NCI-H2227 (cell line): ENCODE measurements around the gene APBB2.
A peak's percentile ranks its signal among the peaks of the same experiment; 100 is the strongest.
"Not testable (repeated sequence)": the region's sequence is repeated elsewhere in the genome, so short reads cannot be mapped to it uniquely, and the experiment has no call there.

Experiments
- DNase-seq: peaks from one replicate; lab custom pipeline; 2025; ENCODE audit not compliant: unreplicated experiment; lab: John Stamatoyannopoulos, UW

The APBB2 gene

DNA sequence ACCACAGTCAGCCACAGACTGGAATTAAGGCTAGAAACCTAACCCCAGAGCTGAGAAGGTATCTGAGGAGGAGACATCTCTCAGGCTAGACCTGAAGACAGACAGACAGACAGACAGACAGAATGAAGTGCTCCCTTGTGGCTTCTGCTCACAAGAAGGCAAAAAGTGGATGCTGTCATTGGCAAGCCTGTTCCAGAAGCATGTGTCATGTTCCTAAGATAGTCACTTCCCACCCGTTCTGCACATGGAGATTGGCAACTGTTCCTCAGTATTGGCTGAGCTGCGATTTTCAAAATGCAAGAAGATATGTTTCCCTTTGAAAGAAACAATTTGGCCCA, 298.2 kb downstream of the APBB2 start:
- no peak for DNase-seq

DNA sequence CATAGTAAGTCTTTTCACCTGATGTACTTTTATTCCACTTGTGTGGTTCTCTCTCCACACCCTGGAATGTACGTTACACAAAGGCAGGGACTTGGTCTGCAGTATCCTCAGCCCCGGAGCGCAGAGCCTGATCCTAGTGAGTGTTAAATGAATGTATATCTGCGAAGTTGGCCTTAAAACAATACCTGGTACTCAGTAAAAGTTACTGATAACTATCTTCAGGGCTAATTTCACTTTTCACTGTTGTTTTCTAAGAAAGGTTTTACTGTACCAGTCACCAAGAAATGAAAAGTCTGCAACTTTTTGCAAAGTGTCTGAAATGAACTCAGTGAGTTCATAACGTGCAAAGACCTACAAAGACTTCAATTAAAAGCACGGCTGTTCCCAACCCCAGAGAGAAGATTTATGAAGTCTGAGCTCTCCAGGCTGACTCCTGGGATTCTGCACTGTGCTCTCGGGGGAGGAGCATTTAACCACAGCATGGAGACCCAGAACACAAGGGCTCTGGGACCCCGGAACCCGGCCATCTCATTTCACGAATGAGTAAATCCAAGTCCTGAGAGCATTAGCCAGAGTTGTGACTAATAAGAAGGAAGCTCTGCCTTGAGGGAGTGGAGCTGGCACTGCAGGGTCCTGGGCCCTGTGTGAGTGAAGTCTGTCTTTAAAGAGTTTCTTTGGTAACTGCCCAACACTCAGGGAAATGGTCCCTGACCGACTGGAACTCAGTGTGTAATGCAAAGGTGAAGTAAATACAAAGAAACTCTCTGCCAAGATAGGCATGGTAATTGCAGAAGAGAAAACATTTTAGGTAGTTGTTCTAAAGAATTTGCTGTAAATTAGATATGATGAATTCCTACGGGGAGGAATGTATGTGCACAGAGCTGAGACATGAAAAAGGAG, 298.8 kb downstream of the APBB2 start:
- no peak for DNase-seq

DNA sequence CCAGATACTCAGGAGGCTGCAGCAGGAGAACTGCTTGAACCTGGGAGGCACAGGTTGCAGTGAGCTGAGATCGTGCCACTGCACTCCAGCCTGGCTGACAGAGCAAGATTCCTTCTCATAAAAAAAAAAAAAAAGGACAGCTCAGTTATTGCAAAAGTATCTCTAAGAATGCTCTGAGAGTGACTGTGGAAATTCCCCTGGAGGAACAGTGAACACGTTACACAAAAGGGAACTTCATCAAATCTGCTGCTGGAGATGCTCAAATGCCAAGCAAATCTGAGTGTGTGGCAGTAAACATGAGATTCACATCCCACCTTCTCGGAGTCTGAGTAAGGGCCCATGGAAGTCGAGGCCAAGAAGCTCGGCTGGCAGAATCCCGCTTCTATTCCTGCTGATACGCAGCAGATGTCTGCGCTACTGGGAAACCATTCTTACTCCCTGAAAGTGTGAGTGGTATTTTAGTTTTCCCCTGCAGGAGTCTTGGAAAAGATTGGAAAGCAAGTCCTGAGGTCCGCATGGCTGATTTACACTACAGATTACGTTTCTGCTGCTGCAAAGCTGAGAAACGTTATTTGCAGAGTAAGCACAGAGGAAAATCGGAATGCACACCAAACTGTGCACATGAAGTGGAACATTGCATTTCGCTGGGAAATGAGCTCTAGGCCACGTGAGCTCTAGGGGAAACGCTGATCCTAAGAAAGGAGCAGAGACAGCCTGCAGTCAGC, 301.7 kb downstream of the APBB2 start:
- DNase-seq: no peak

DNA sequence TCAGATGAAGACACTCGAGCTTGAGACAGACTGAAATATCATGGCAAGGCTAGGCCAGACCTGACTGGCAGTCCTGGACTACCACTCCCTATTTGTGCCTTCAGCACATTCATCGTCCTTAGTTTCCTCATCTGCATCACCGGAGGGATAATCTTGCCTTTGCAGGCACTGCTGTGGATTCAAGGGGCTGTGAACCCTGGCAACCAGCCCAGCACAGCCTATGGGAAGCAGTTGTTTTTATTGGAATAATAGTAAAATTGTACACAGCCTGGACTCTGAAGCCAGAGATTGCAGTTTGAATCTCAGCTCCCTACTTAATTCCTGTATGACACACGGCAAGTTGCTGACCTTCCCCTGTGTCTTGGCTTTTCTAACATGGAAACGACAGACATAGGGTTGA, 303.6 kb downstream of the APBB2 start:
- DNase-seq: no peak

DNA sequence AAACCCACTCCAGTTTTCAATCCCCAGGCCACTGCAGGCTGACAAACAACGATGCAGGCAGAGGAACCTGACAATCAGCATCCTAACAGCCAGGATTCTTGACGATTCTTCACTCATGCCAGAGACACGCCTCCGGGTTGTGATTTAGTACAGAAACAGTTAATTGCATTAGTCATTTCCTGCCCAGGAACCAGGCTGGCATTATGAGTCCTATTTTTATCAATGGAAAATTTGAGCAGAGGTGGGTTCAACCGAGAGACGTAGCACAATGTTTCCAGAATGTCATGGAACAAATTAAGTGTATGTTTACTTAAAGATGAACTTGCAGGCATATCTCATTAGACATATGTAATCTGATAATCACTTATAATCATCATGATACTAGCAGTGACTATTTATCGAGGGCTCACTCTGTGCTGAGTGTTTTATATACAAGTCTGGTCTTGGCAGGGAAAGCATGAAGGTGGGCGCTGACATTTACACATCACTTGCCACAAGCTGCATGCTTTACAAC, 304.9 kb downstream of the APBB2 start:
- DNase-seq: peak; percentile 61

DNA sequence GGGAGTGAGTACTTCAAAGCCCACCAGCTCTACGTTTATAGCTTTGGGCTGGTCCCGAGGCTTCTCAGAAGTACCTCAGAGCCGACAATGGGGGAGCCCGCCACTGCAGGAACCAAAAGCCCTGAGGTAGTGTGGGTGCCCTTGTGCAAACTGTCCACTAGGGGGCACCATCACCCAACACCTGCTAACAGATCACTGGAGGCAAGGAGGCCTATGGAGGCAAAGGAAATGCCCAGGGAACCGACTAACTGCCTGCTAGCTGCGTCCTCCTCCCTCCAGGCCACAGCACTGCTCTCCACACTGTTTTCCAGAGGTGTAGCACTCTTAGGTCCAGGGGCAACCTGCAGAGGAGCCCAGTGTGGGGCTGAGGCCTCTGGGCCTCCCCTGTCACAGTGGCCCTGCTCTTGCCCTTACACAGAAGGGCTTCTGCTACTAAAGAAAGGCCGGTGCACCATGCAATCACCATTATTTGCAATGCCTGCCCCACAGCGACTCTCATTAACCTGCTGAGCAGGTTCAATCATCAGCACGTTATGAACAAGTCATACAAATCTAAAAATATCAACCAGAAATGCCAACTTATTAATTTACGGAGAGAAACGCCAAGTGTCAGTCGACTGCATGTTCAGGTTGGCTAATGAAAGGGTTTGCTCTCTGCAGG, 305.5 kb downstream of the APBB2 start:
- DNase-seq: peak; percentile 82

DNA sequence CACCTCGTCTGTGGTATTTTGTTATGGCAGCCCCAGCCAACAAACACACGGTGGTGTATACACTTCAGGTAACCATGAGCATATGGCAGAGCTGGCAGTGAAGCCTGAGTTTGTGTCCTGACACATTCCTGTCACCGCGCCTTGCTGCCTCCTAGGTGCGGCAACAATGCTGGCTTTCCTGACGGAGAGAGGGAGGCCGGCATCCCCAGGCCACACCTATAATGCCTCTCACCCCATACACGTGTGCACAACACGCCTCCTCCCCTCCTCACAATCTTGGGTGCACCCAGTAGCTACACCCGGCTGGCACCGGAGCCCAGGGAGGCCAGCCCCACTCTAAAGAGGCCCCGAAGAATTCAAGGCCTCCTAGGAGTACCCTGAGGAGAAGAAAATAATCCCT, 306.0 kb downstream of the APBB2 start:
- DNase-seq: peak; percentile 28

DNA sequence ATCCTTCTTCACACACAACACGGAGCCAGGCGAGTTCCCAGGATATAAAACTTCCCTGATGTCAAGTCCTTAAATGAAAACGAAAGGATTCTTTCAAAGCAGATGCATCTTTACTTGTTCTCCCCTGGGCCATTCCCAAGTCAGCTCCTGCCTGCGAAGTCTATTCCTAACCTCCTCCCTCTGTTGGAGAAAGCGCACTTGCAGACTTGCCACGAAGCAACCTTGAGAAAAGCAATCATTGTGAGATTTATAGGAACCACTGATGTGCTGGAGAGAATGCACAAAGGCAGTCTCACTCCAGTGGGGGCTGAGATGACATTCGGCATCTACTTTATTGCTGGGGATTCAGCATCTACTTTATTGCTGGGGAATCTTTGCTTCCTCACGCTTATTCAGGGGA, 308.9 kb downstream of the APBB2 start:
- no peak for DNase-seq

DNA sequence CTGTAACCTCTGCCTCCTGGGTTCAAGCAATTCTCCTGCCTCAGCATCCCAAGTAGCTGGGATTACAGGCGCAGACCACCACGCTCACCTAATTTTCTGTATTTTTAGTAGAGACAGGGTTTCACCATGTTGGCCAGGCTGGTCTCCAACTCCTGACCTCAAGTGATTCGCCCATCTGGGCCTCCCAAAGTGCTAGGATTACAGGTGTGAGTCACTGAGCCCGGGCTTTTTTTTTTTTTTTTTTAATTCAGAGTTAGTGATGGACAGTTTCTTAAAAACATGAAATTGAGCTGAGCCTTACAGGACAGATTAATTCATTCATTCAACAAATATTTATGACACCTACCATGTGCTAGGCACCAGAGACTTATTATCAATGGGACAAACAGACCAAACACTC, 313.8 kb downstream of the APBB2 start:
- not testable (repeated sequence) for DNase-seq

DNA sequence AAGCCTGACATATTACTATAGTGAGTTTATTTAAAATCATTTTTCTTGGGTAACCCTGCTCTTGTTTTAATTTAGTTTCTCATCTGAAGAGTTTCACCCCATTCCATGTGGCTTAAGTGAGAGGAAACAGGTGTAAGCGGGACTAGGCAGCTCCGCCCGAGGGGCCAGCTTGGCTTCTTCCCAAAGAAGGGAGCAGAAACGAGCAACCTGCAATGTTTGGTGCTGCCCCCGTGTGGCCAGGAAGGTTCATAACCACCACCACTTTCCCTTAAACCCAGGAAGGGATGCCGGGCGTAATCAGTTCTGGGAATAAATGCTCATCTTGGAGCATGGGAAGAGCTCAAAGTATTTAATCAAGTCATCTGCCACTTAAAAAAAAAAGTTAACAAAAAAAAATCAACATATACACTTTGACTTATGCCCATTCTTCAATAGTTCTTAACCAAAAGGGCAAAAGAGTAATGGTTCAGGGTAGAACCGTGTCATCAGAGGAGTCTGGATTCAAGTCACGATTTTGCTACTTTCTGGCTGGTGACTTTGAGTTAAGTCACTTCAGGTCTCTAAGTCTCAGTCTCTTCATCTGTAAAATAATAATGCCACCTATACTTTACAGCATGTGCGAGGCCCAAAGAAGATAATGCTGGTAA, 316.7 kb downstream of the APBB2 start:
- peak; percentile 78 for DNase-seq

DNA sequence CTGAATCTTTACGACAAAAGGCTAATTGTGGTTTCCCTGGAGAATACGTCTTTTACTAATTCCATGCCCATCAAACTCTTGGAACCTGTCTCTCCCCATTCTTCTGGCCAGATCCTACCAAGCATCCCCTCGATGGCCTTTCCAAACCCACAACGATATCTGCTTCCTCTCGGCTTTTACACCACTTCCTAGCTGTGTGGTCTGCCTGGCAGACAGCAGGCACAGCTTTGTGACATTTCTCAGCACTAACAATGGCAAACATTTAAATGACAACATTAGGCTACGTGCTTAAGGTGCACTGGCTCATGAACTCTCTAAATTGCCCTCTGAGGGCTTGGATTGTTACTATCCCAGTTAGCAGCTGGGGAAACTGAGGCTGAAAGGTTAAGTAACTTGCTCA, 323.6 kb downstream of the APBB2 start:
- DNase-seq: no peak

DNA sequence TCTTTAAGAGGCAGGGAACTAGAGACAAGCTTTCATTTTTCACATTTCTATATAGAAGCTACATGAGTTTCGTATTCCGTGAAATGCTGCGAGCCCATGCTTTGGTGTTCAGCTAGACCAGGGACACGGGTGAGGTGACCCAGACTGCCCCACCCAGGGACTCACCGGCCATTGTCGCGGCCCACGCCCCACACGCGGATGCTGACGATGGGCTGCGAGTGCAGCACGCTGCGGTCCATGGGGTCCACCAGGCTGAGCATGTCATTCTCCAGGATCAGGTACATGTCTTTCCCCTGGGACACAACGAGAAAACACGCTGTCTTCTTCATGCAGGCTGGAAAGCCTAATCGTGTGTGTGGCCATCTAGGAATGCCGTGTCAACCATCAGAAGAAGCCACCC, 324.1 kb downstream of the APBB2 start:
- DNase-seq: no peak

DNA sequence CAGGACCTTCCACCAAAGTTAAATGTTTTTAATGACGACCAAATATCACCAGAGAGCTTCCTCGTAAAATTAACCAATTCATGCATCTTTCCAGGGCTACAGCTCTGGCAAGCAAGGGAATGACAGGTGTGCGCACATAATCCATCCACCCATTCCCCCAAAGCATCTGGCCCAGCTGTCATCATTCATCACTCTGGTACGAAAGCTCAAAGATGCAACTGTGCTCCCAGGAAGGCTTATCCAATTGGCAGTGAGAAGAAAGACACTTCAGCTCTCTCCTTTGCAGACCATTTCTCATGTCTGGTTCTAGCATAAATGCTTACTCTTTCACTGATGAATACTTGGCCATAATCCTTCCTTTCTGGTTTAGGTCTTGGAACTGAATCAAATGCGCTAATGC, 325.4 kb downstream of the APBB2 start:
- DNase-seq: no peak

DNA sequence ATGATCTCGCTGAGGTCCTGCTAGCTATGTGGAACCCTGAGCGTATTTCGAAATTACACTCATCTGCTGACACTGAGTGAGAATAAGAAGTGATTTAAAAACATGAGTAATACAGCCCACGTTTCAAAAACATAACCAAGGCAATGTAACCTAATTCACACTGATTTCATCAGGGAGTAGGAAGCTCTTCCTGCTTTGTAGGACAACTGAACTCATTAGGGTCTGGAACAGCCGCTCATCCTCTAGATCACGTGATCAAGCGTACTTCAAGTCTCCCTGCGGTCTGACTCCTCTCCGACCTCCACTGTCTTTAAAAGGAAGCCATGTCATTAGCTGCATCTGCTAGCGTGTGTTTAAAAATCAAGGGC, 326.6 kb downstream of the APBB2 start:
- DNase-seq: peak; percentile 6

DNA sequence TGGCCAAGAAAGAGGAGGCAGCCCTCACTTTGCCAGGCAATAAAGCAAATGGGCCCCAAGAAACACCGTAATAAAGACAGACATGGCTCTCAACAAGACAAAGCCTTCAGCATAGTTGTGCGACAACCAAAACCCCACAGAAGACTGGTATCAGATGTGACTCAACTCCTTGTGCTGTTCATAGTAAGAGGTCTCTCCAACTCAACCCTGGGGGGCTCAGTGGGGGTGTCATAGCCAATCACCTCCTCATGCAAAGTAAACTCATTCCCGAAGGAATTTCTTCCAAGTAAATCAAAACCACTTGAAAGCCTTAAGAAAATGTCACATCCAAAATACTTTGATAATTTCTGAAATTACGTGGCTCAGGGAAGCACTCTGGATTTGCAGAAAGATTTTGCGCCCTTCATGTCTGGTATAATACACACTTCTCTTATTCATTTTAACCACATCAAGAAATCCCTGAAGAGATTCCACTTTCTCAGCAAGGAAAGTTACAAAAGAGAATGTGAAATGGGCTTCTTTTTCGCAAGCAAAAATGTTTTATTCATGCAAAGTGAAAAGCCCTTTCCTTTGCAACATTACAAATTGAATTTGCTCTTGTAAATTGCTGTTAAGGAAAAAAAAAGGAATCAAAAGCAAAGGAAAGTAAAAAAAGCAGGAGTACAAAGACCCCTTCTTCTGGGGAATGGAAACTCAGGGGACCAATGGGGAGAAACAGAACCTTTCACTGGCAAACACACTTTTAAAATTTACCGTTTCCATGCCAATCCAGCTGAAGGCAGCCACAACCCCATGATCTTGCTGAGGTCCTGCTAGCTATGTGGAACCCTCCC, 327.2 kb downstream of the APBB2 start:
- DNase-seq: no peak

DNA sequence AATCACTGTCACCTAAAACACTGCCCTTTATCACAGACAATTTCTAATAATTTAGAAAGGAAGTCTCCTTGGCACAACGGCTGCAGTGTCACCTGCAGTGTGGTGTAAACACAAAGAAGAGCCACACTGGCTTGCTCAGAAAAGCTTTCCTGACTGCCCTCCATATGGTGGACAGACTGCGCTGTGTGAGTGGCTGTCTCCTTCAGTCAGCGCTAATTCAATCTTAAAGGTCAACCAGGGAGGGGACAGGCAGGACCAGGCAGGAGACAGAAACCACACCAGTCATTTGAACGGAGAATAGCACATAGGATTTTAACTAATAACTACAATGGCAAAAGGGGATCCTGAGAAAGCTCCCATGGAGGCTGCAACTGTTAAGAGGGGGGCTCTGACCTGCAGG, 332.5 kb downstream of the APBB2 start:
- DNase-seq: no peak

DNA sequence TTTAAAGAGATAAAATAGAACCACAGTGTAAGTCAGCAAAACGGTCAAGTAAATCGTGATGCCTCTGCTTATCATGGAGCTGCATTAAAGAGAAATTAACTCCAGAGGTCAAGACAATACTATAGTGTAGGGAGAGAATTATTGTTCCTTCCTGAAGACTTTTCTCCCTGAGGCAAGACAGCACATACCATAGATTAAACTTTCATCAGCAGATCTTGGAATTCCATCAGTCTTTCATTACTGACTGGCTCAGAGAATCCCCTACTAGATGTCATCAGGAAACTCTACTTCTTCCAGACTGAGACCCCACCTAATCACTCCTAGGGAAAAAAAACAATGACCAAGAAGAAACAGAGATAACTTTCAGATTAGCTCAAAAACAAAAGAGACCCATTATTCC, 333.2 kb downstream of the APBB2 start:
- DNase-seq: no peak

DNA sequence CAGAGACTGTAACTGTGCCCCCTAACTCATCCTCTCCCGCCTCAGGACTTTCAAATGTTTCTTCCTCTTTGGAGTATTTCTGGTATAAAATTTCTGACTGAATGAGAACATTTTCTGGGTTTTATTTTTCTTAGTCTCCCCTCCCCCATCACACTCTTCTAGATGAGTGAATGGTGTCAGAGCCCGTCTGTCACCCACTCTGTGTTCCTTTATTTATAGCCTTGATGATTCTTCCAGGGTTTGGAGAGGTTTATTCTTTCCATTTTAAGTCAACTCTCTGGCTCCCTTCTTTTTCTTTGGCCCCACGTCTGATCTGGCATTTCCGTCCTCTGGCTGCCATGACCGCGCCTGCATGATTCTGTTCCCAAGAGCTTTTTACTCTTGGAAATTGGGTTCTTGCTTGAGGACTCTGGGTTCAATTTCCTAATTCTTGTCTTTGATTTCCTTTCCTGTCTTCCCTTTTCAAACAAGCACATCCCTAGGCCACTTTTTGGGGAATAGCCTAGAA, 335.7 kb downstream of the APBB2 start:
- DNase-seq: no peak

DNA sequence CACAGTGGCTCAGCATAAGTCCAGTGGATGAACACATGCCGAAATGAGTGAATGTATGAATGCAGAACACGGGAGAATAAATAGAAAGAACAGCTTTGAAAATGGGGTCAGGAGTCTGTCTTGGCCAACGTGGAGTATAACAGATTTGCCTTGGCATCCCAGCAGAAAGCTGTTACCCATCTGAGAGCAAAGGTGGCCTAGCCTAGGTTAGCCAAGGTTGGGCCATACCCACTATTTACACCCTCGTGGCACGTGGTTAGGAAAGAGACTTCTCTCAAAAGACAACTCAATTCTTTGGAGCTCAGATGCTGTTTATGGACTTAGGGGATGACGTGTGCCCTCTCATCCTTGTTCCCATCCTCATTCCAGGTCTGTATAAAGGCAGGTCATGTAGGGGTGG, 337.3 kb downstream of the APBB2 start:
- DNase-seq: no peak

DNA sequence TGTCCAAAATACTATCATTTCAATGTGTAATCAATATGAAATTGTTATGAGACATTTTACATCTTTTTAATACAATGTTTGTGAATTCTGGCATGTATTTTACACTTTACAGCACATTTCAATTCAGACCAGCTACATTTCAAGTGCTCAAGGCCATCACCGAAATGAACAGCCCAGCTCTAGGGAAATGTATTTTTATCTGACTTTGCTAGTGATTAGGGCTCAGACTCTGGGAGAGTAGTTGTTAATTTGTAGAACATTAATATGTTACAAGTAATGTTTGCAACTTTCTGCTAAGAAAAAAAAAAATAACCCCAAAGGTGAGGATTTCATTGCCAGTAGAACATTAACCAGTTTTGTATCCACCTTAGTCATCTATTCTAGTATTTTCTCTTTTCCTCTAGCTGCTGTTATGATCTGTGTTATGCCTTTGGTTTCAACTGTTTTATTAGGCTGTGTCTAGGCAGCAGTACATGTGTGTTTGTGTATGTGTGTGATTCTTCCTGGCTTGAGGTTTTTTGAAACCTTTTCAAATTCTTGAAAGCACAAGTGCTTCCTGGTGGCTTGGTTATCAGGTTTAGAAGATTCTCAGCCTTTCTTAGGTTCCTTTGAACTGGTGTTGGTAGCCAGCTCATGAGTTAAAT, 338.7 kb downstream of the APBB2 start:
- DNase-seq: no peak
